MM.1S (cell line): ENCODE measurements around the gene DENND5B.

Source experiments
- EZH2 ChIP-seq: fragments of 300-600 bp; sonication (generic); optimal IDR thresholded peaks from 2 replicates; pipeline ENCODE3; 2017; ENCODE audit warnings: low read depth, mild to moderate bottlenecking, antibody characterized with exemption, low read length, mixed read lengths
- TF ChIP-seq, protein P1 (sequence below): fragments of 300-600 bp; sonication (generic); IDR thresholded peaks from 2 replicates; pipeline ENCODE4 v1.5.1; 2016; ENCODE audit warnings: antibody characterized with exemption, low read length, mixed read lengths

DNA sequence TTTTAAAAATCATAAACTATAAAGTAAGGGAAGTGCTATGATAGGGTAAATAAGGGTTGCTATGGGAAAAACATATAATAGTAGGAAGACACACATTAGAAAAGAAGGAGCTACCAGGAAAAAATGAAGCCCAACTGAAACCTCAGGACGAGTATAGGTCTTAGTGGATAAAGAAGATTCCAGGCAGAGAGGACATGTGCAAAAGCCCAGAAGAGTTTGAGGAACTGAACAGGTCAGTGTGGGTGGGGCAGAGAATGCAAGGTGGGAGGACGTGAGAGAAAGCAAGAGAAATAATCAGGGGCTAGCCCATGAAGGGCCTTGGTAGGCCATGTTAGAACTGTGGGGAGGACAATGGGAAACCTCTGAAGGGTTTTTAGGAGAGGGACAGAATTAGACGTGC lies 109.5 kb downstream of the DENND5B start:
- TF ChIP-seq, protein P1, sequence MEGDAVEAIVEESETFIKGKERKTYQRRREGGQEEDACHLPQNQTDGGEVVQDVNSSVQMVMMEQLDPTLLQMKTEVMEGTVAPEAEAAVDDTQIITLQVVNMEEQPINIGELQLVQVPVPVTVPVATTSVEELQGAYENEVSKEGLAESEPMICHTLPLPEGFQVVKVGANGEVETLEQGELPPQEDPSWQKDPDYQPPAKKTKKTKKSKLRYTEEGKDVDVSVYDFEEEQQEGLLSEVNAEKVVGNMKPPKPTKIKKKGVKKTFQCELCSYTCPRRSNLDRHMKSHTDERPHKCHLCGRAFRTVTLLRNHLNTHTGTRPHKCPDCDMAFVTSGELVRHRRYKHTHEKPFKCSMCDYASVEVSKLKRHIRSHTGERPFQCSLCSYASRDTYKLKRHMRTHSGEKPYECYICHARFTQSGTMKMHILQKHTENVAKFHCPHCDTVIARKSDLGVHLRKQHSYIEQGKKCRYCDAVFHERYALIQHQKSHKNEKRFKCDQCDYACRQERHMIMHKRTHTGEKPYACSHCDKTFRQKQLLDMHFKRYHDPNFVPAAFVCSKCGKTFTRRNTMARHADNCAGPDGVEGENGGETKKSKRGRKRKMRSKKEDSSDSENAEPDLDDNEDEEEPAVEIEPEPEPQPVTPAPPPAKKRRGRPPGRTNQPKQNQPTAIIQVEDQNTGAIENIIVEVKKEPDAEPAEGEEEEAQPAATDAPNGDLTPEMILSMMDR = no peak
- TF ChIP-seq EZH2 = no peak
